ENCODE results near the gene ZNF226.
"Not testable (repeated sequence)": the region's sequence is repeated elsewhere in the genome, so short reads cannot be mapped to it uniquely, and the experiment has no call there.

ZNF226 gene

GRCh38 chr19:44164673-44165512, at the start of gene ZNF226:
TSS of gene ZNF226 (plus strand) at chr19:44165100. CDS start at chr19:44170081, 4,981 bp downstream.
- DNase-seq: peak; percentile 90

GRCh38 chr19:44121162-44121561, 43.7 kb upstream of the ZNF226 start:
- not testable (repeated sequence) for DNase-seq

- DNase-seq: no peak
Measured at GRCh38 chr19:44131955-44132354, 32.9 kb upstream of the ZNF226 start.

- peak; percentile 63 for DNase-seq
Measured at GRCh38 chr19:44141191-44142058, 23.5 kb upstream of the ZNF226 start, which contains the start of gene ZNF234. TSS of gene ZNF234 (plus strand) at chr19:44141554. CDS start at chr19:44144633, 3,079 bp downstream.

GRCh38 chr19:44142059-44142433, 22.9 kb upstream of the ZNF226 start:
- DNase-seq: no peak

GRCh38 chr19:44149776-44150175, 15.1 kb upstream of the ZNF226 start:
- DNase-seq: no peak

- no peak for DNase-seq
Measured at GRCh38 chr19:44151491-44151890, 13.4 kb upstream of the ZNF226 start.

GRCh38 chr19:44156475-44156874, 8.4 kb upstream of the ZNF226 start:
- no peak for DNase-seq

GRCh38 chr19:44163789-44164188, 1.1 kb upstream of the ZNF226 start:
- no peak for DNase-seq

- DNase-seq: no peak
Measured at GRCh38 chr19:44164327-44164672, 600 bp upstream of the ZNF226 start.

- DNase-seq: not testable (repeated sequence)
Measured at GRCh38 chr19:44170660-44171059, 5.8 kb downstream of the ZNF226 start.

- DNase-seq: no peak
Measured at GRCh38 chr19:44176590-44176989, 11.7 kb downstream of the ZNF226 start.

GRCh38 chr19:44180968-44181367, 16.1 kb downstream of the ZNF226 start:
- no peak for DNase-seq

GRCh38 chr19:44182145-44182544, 17.2 kb downstream of the ZNF226 start:
- DNase-seq: no peak

- DNase-seq: no peak
Measured at GRCh38 chr19:44190020-44190419, 25.1 kb downstream of the ZNF226 start.

GRCh38 chr19:44192127-44192526, 27.2 kb downstream of the ZNF226 start:
- DNase-seq: no peak

GRCh38 chr19:44196772-44197171, 31.9 kb downstream of the ZNF226 start:
- DNase-seq: no peak

GRCh38 chr19:44202470-44202869, 37.6 kb downstream of the ZNF226 start:
- no peak for DNase-seq

GRCh38 chr19:44202974-44203373, 38.1 kb downstream of the ZNF226 start:
- DNase-seq: no peak

GRCh38 chr19:44203877-44204276, 39.0 kb downstream of the ZNF226 start:
- not testable (repeated sequence) for DNase-seq

GRCh38 chr19:44204772-44205171, 39.9 kb downstream of the ZNF226 start:
- DNase-seq: no peak

- DNase-seq: peak; percentile 87
Measured at GRCh38 chr19:44207126-44207803, 42.4 kb downstream of the ZNF226 start.

- DNase-seq: peak; percentile 88
Measured at GRCh38 chr19:44212250-44212865, 47.5 kb downstream of the ZNF226 start, which contains the start of gene ZNF227. TSS of gene ZNF227 (plus strand) at chr19:44212532. CDS start at chr19:44217793, 5,261 bp downstream.

All from T1000 (cell line).